Gastrocnemius medialis (tissue), 4 donors: ENCODE data around the gene WNT11. TPM values are rescaled to one million over a fixed set of nuclear protein-coding genes. Genes with fewer than 3 reads are reported as not detected.

Experiments
- ATAC-seq, 2 donors: fragments of 150-250 bp; one replicate each; pipeline ENCODE4 v1.9.1; 2016
- DNase-seq, 2 donors: peaks; one replicate each; pipeline ENCODE4 v3.0.0-alpha.2; 2019
- H3K27ac ChIP-seq, 4 donors: fragments of 200-600 bp; sonication (generic); 1 replicate in 1 of 4; 2 replicates in 3 of 4; pipeline ENCODE4 v1.5.1; 2016 to 2018; ENCODE audit warnings: mild to moderate bottlenecking in 2 of 4, moderate library complexity in 1 of 4
- H3K27me3 ChIP-seq, 3 donors: fragments of 200-600 bp; sonication (generic) in 2 of 3; 1 replicate in 1 of 3; 2 replicates in 2 of 3; pipeline versions ENCODE4 v1.5.1 to v1.6.0; 2016 to 2019; ENCODE audit warnings: mild to moderate bottlenecking in 1 of 3, moderate library complexity in 1 of 3
- H3K36me3 ChIP-seq, 2 donors: fragments of 200-600 bp; sonication (generic) in 1 of 2; one replicate each; pipeline ENCODE4 v1.5.1; 2017 to 2018
- H3K4me1 ChIP-seq, 2 donors: fragments of 200-600 bp; sonication (generic) in 1 of 2; one replicate each; pipeline ENCODE4 v1.5.1; 2016 to 2017; ENCODE audit warnings: mild to moderate bottlenecking in 2 of 2
- H3K4me3 ChIP-seq, 4 donors: fragments of 200-600 bp; sonication (generic) in 3 of 4; 1 replicate in 1 of 4; 2 replicates in 3 of 4; pipeline ENCODE4 v1.5.1; 2016 to 2019; ENCODE audit warnings: mild to moderate bottlenecking in 2 of 4
- H3K9me3 ChIP-seq, 3 donors: fragments of 200-600 bp; sonication (generic) in 2 of 3; 1 replicate in 1 of 3; 2 replicates in 2 of 3; pipeline ENCODE4 v1.5.1; 2016 to 2019
- POLR2A ChIP-seq, 2 donors: fragments of 450-650 bp; IDR thresholded peaks; one replicate each; pipeline ENCODE4 v1.6.1; 2017; ENCODE audit warnings: antibody characterized with exemption in 2 of 2, mild to moderate bottlenecking in 2 of 2, moderate library complexity in 2 of 2
- in situ Hi-C, 4 donors: fragments of 200-750 bp; cut with MboI; loops; one replicate each; pipeline versions ENCODE4 v1.15.0 to v1.8.0; 2017; ENCODE audit warnings: low sequenced_read_pairs in 4 of 4
- intact Hi-C: fragments of 100-400 bp; cut with DNase I; formaldehyde crosslinking; loops from one replicate; pipeline ENCODE4 v1.15.1; 2023; ENCODE audit warnings: low total_unique reads
- total RNA-seq, 4 donors: library from RNA; depleted of rRNA; stranded (reverse); fragments of >200 nt; gene quantifications; one replicate each; pipeline versions ENCODE4 v1.1.0 to v1.2.3, GENCODE V29; 2016
- TF ChIP-seq, protein P1 (sequence below), 5 experiments: fragments of 450-650 bp in 3 of 5; fragments of 200-600 bp in 2 of 5; sonication (generic) in 2 of 5; IDR thresholded peaks in 4 of 5; conservative IDR thresholded peaks in 1 of 5; 1 replicate in 4 of 5; 2 replicates in 1 of 5; pipeline ENCODE4 v1.5.1; 2016 to 2019; ENCODE audit warnings: antibody characterized with exemption in 5 of 5, mild to moderate bottlenecking in 3 of 5, moderate library complexity in 3 of 5

The WNT11 gene
- total RNA-seq, 4 donors from 2014 or later, result 2.9 to 6.5 (median 4.0) TPM

DNA sequence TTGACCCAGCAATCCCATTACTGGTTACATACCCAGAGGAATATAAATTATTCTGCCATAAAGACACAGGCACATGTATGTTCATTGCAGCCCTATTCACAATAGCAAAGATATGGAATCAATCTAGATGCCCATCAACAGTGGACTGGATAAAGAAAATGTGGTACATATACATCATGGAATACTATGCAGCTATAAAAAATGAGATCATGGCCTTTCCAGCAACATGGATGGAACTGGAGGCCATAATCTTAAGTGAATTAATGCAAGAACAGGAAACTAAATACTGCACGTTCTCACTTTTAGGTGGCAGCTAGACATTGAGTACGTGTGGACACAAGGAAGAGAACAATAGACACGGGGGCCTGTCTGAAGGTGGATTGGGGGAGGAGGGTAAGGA lies 15.1 kb upstream of the WNT11 start:
- in situ Hi-C loops (no loop called here), intact Hi-C loops (no loop called here)
- no peaks in the 10 kb centered on the region for H3K36me3 ChIP-seq
- H3K4me1 ChIP-seq, result peaks cover 16 to 18% of the 10 kb centered on the region in 2 donors
- H3K27me3 ChIP-seq, result no peaks in the 10 kb centered on the region
- ATAC-seq (no peak), DNase-seq (no peak)
- no peaks in the 10 kb centered on the region for H3K9me3 ChIP-seq
- TF ChIP-seq, protein P1, sequence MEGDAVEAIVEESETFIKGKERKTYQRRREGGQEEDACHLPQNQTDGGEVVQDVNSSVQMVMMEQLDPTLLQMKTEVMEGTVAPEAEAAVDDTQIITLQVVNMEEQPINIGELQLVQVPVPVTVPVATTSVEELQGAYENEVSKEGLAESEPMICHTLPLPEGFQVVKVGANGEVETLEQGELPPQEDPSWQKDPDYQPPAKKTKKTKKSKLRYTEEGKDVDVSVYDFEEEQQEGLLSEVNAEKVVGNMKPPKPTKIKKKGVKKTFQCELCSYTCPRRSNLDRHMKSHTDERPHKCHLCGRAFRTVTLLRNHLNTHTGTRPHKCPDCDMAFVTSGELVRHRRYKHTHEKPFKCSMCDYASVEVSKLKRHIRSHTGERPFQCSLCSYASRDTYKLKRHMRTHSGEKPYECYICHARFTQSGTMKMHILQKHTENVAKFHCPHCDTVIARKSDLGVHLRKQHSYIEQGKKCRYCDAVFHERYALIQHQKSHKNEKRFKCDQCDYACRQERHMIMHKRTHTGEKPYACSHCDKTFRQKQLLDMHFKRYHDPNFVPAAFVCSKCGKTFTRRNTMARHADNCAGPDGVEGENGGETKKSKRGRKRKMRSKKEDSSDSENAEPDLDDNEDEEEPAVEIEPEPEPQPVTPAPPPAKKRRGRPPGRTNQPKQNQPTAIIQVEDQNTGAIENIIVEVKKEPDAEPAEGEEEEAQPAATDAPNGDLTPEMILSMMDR (IDR thresholded peaks at IDR 0.05 in 4 of 5, conservative IDR thresholded peaks at IDR 0.05 in 1 of 5), result no peak
- TF ChIP-seq POLR2A (IDR thresholded peaks at IDR 0.05), result no peak
- H3K27ac ChIP-seq, result no peak overlapping the region
- no peak overlapping the region for H3K4me3 ChIP-seq

GRCh38 chr11:76219243-76219642 lies 12.9 kb upstream of the WNT11 start:
- no peaks in the 10 kb centered on the region for H3K27me3 ChIP-seq
- no peaks in the 10 kb centered on the region for H3K9me3 ChIP-seq
- in situ Hi-C loops (loop anchor here in 2 of 4 donors (10.0 kb wide), 1 partner anchor 96 kb away; no protein-coding TSS in a partner anchor), intact Hi-C loops (no loop called here)
- no peak overlapping the region for H3K4me3 ChIP-seq
- peaks cover 0 to 2% of the 10 kb centered on the region in 2 donors for H3K4me1 ChIP-seq
- DNase-seq (no peak), ATAC-seq (no peak)
- no peaks in the 10 kb centered on the region for H3K36me3 ChIP-seq
- no peak for TF ChIP-seq POLR2A (IDR thresholded peaks at IDR 0.05)
- TF ChIP-seq, protein P1 (IDR thresholded peaks at IDR 0.05 in 4 of 5, conservative IDR thresholded peaks at IDR 0.05 in 1 of 5), result no peak
- H3K27ac ChIP-seq, result no peak overlapping the region

DNA sequence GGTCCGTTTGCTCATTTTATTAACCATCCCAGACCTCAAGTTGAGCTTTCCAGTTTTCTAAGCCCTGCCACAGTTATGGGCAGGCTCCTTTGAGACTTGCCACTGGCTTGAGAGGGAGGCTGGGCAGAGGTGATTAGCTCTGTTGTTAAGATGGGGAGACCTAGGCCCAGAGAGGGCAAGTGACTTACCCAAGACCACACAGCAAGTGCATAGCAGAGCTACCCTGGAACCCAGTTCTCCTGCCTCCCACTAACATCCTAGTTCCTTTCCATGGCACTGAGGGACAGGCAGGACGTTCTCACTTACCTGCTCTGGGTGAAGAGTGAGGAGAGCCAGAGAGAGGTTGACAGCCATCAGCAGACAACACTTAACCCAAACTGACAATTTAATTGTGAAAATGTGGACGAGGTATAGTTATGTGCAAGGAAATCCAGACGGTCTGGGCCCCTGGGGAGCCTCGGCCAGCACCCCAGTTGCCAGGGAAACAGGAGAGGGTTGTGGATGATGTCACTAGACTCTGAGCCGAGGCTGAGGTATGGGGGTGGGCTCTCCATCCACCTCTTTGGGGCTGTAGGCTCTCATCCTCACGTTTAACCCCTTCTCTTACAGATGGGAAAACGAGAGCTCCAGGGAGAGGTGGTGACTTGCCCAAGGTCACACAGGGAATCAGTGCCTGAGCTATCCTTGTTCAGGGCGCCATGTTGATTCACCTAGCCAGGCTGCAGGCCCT lies 12.3 kb upstream of the WNT11 start:
- no peak for DNase-seq
- Histone ChIP-seq H3K27me3 (no peaks in the 10 kb centered on the region), H3K27ac (no peak overlapping the region), H3K4me3 (no peak overlapping the region), H3K36me3 (no peaks in the 10 kb centered on the region), H3K4me1 (no peaks in the 10 kb centered on the region), H3K9me3 (no peaks in the 10 kb centered on the region)
- TF ChIP-seq, protein P1 (IDR thresholded peaks at IDR 0.05 in 4 of 5, conservative IDR thresholded peaks at IDR 0.05 in 1 of 5), result no peak
- no peak for TF ChIP-seq POLR2A (IDR thresholded peaks at IDR 0.05)
- intact Hi-C loops, result no loop called here
- no peak for ATAC-seq
- in situ Hi-C loops, result loop anchor here in 2 of 4 donors (10.0 kb wide), 1 partner anchor 96 kb away; no protein-coding TSS in a partner anchor

GRCh38 chr11:76217653-76218160 lies 11.4 kb upstream of the WNT11 start:
- DNase-seq (no peak), ATAC-seq (no peak)
- Histone ChIP-seq H3K4me3 (no peak overlapping the region), H3K27ac (no peak overlapping the region), H3K36me3 (no peaks in the 10 kb centered on the region), H3K9me3 (no peaks in the 10 kb centered on the region), H3K4me1 (no peaks in the 10 kb centered on the region), H3K27me3 (no peaks in the 10 kb centered on the region)
- intact Hi-C loops, result no loop called here
- in situ Hi-C loops, result loop anchor here in 2 of 4 donors (10.0 kb wide), 1 partner anchor 97 kb away; no protein-coding TSS in a partner anchor
- TF ChIP-seq POLR2A (IDR thresholded peaks at IDR 0.05), result no peak
- TF ChIP-seq, protein P1 (IDR thresholded peaks at IDR 0.05 in 4 of 5, conservative IDR thresholded peaks at IDR 0.05 in 1 of 5), result no peak
